GM21737 (cell line): Measurements from ENCODE around the gene CHSY3.
"Not testable (repeated sequence)": the region's sequence is repeated elsewhere in the genome, so short reads cannot be mapped to it uniquely, and the experiment has no call there.

Experiments
- ATAC-seq: cut with Tn5 transposase; IDR thresholded peaks from one replicate; pipeline ENCODE4 v1.9.1; 2021; ENCODE audit warnings: mild to moderate bottlenecking, moderate library complexity; ENCODE audit not compliant: unreplicated experiment

CHSY3 gene

DNA sequence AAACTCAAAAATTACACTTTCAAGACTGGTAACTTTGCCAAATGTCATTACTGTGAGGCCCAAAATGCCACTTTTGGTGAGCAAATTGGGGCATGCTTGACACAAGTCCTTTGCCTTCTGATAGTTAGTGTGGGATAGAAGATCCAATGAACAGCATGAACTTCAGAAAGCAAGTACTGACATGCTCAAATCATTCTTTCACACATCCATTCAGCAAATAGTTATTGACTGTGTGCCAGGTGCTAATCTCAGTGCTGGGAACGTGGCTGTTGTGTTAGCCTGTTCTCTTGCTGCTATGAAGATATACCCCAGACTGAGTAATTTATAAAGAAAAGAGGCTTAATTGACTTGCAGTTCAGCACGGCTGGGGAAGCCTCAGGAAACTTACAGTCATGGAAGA lies 247.0 kb downstream of the CHSY3 start:
- ATAC-seq, result no peak

DNA sequence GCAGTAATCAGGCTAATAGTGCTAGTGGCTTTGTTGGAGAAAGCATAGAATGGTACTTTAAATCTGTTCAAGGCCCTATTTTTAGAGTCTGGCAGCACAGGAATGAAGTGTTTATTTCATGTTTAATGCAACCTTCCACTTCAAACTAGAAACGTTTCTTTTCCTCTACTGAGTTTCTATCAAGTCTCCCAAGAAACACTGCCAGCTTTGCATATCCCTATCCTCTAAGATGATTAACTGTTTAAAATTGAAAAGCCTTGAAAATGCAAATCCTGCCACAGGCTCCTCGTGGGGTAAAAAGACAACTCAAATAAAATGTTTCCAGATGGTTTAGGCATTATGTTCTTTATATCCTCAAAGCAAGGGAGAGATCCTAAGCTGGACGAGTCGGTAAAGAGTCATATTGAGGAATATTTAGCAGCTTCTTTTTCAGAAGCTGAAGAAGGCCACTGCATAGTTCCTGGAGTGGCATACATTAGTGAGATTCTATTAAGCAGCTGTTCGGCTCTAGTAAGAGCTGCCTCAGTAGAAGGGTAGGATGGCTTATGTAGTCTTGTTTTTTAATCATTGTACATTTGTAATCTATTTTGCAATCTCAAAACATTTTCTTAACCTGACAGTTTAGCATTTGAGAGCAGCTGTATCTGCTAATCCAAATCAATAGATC lies 251.2 kb downstream of the CHSY3 start:
- ATAC-seq, result no peak

DNA sequence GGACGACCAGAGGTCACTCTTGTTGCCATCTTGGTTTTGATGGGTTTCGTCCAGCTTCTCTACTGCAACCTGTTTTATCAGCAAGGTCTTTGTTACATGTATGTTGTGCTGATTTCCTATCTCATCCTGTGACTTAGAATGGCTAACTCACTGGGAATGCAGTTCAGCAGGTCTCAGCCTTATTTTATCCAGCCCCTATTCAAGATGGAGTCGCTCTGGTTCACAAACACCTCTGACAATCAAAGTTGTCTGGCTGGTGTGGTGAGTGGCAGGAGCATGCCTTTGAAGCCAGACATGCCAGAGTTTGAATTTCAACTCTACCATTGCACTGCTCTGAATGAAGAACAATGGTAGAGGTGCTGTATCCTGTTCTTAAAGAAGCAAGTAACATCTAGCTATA lies 253.8 kb downstream of the CHSY3 start:
- ATAC-seq, result no peak

GRCh38 chr5:130159968-130160367 lies 255.7 kb downstream of the CHSY3 start:
- no peak for ATAC-seq

DNA sequence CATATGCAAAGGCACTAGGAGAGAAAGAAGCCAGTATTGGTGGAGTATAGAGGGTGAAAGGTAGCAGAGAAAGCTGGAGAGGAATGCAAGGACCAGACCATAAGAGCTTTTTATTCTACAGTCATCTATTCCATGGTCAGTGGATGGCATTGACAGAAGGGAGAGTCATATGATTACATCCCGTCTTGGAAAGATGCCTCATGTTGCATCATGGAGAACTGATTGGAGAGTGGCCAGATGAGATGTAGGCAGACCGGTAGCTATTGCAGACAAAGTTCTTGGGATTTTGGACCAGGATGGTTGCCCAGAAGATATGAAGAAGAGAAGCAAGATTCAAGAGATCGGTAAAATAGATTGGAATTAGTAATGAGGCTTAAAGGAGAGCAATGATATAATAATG lies 260.7 kb downstream of the CHSY3 start:
- no peak for ATAC-seq

- no peak for ATAC-seq
Measured at GRCh38 chr5:130166839-130167490, 262.7 kb downstream of the CHSY3 start.

DNA sequence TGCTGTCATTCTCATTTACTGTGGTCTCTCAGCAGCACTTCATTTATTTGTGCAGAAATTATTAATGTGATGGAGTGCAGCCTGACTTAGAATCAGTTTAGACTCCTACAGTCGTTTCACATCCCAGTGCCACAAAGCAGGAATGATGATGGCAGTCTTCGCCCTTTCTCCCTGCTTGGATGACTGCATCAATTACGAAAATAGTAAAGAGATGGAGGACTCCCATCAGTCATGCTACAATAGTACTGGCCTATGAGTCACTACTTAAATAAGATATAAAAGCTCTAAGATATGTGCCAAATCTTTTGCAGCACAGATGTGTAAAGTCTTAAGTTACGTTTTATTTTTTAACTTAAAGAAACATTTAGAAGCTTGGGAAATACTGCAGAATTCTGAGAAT lies 263.9 kb downstream of the CHSY3 start:
- no peak for ATAC-seq

GRCh38 chr5:130171699-130172098 lies 267.4 kb downstream of the CHSY3 start:
- no peak for ATAC-seq

- no peak for ATAC-seq
Measured at GRCh38 chr5:130183115-130183514, 278.9 kb downstream of the CHSY3 start.

DNA sequence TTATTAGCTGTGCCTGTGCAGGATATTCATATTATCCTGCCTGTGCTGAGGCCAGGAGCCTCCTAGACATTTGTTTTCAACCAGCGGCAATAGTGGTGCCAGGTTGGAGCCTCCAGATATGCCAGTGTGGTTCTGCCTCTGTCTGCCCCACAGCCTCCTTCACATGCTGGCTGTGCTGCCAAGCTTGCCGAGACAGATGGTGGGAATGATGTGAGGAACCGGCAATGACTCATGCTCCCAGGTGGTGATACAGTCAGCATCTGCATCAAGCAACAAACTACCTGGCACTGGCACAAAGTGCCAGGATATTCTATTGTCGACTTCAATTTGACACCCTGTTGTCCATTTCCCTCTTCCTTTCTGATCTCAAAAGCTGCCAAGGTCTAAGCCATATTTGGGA lies 285.7 kb downstream of the CHSY3 start:
- no peak for ATAC-seq

GRCh38 chr5:130198927-130199326 lies 294.7 kb downstream of the CHSY3 start:
- no peak for ATAC-seq

- no peak for ATAC-seq
Measured at GRCh38 chr5:130206686-130207085, 302.4 kb downstream of the CHSY3 start.

- no peak for ATAC-seq
Measured at GRCh38 chr5:130213607-130214006, 309.3 kb downstream of the CHSY3 start.

- ATAC-seq, result no peak
Measured at GRCh38 chr5:130216286-130216685, 312.0 kb downstream of the CHSY3 start.

GRCh38 chr5:130222573-130222972 lies 318.3 kb downstream of the CHSY3 start:
- ATAC-seq, result no peak

DNA sequence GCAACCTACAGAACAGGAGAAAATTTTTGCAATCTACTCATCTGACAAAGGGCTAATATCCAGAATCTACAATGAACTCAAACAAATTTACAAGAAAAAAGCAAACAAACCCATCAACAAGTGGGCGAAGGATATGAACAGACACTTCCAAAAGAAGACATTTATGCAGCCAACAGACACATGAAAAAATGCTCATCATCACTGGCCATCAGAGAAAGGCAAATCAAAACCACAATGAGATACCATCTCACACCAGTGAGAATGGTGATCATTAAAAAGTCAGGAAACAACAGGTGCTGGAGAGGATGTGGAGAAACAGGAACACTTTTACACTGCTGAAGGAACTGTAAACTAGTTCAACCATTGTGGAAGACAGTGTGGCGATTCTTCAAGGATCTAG lies 322.3 kb downstream of the CHSY3 start:
- ATAC-seq, result not testable (repeated sequence)

DNA sequence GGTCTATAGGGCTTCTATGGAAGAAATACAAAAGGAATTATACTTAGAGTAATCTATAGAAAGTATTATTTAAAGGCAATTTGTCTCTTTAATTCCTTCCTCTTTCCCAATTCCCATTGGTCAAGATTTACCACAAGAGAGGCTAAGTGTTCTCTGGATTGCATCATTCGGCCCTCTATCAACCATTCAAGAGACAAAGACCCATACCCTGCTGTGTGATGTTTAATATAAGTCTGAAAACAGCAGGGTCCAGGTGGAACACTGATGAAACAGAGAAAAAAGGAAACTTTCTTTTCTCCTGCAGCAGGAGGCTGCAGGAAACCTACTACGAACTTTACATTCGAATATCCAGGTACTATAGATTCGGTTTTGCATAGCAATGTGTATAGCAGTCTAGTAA lies 323.4 kb downstream of the CHSY3 start:
- no peak for ATAC-seq

DNA sequence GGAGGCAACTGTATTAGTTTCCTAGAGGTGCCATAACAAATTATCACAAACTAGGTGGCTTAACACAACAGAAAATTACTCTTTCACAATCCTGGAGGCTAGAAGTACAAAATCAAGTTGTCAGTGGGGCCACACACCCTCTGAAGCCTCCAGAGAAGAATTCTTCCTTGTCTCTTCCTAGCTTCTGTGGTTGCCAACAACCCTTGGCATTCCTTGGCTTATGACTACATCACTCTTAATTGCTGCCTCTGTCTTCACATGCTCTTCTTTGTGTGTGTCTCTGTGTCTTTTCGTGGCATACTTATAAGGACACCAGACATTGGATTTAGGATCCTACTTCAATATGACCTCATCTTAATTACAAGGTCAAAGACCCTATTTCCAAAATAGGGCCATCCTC lies 327.5 kb downstream of the CHSY3 start:
- ATAC-seq, result no peak

DNA sequence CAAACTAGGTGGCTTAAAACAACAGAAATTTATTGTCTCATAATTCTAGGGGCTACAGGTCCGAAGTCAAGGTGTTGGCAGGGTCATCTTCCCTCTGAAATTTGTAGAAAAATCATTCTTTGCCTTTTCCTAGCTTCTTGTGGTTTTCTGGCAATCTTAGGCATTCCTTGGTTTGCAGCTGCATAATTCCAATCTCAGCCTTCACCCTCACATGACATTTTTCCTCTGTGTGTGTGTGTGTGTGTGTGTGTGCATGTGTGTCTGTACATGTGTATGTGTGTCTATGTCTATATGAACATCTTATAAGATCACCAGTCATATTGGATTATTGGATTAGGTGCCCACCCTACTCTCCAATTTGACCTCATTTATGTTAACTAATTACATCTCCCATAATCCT lies 330.6 kb downstream of the CHSY3 start:
- no peak for ATAC-seq
